Neutrophil (primary cell): Measurements from ENCODE around the gene CYP2S1.

Source experiments
- H3K27ac ChIP-seq: fragments of 200-600 bp; sonication (generic); 2 replicates; pipeline ENCODE4 v1.5.1; 2016; ENCODE audit warnings: mild to moderate bottlenecking, moderate library complexity
- H3K27me3 ChIP-seq: fragments of 200-600 bp; sonication (generic); 2 replicates; pipeline ENCODE4 v1.6.0; 2016; ENCODE audit warnings: mild to moderate bottlenecking
- H3K36me3 ChIP-seq: fragments of 200-600 bp; sonication (generic); 2 replicates; pipeline ENCODE4 v1.5.1; 2017
- H3K4me1 ChIP-seq, 2 experiments: fragments of 200-600 bp in 1 of 2; sonication (generic) in 1 of 2; 1 replicate in 1 of 2; 2 replicates in 1 of 2; pipeline versions ENCODE4 v1.5.1 to v1.6.1; 2013 to 2016; ENCODE audit warnings: low read depth in 1 of 2, low read length in 1 of 2, mild to moderate bottlenecking in 1 of 2, moderate library complexity in 1 of 2; ENCODE audit not compliant: control insufficient read depth in 1 of 2, insufficient read depth in 1 of 2
- H3K4me3 ChIP-seq, 2 experiments: fragments of 200-600 bp in 1 of 2; sonication (generic) in 1 of 2; 1 replicate in 1 of 2; 2 replicates in 1 of 2; pipeline ENCODE4 v1.5.1; 2013 to 2016; ENCODE audit warnings: low read depth in 1 of 2, low read length in 1 of 2, mild to moderate bottlenecking in 1 of 2, moderate library complexity in 1 of 2
- H3K9me3 ChIP-seq: fragments of 200-600 bp; sonication (generic); 2 replicates; pipeline ENCODE4 v1.5.1; 2016
- CTCF ChIP-seq: fragments of 200-600 bp; sonication (generic); IDR thresholded peaks from 2 replicates; pipeline ENCODE4 v1.5.1; 2016; ENCODE audit warnings: antibody characterized with exemption

The CYP2S1 gene

GRCh38 chr19:41214161-41214560 lies 21.1 kb downstream of the CYP2S1 start:
- H3K27ac ChIP-seq = no peak overlapping the region
- peaks cover 16% of the 10 kb centered on the region for H3K27me3 ChIP-seq
- H3K4me3 ChIP-seq = no peak overlapping the region
- no peak for TF ChIP-seq CTCF
- H3K4me1 ChIP-seq = no peaks in the 10 kb centered on the region
- H3K36me3 ChIP-seq = no peaks in the 10 kb centered on the region
- no peaks in the 10 kb centered on the region for H3K9me3 ChIP-seq

DNA sequence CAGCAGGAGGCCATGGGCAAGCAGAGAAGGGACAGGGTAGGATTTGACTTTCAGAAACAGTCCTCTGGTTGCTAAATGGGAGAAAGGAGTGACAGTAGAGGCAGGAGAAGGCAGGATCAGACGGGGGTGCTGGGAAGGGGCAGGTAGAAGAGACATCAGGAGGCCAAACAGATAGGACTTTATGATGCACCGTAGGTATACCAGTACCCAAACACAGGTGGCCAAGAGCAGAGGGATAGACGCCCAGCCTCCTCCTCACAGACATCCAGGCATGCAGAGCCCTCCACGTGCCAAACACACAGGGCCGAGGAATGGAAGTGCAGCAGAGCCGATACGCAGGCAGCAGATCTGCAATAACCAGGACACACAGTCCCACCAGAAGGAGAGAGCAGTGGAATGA lies 24.7 kb downstream of the CYP2S1 start:
- no peak for TF ChIP-seq CTCF
- no peak overlapping the region for H3K27ac ChIP-seq
- no peaks in the 10 kb centered on the region for H3K36me3 ChIP-seq
- no peak overlapping the region for H3K4me3 ChIP-seq
- H3K9me3 ChIP-seq = no peaks in the 10 kb centered on the region
- no peaks in the 10 kb centered on the region for H3K4me1 ChIP-seq
- H3K27me3 ChIP-seq = peaks cover 43% of the 10 kb centered on the region

DNA sequence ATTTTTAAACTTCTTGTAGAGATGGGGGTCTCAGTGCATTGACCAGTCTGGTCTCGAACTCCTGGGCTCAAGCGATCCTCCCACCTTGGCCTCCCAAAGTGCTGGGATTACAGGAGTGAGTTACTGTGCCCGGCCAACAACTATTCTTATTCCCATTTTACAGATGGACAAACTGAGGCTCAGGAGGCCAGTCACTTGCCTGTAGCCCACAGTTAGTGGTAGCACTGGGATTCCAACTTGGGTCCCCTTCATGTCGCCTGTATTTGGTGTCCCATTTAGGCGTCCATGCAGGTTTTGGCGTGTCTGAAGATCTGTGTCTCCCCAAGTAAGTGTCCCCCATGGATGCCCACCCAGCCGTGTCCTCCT lies 25.2 kb downstream of the CYP2S1 start:
- Histone ChIP-seq H3K4me3 (no peak overlapping the region), H3K27ac (no peak overlapping the region)
- TF ChIP-seq CTCF = no peak

GRCh38 chr19:41218615-41219507 lies 25.8 kb downstream of the CYP2S1 start, which contains the start of gene AXL:
Gene AXL, plus strand, starts transcription at chr19:41219223. Its CDS starts 170 bp downstream, at chr19:41219393.
- no peak within 1 kb of the TSS for H3K27ac ChIP-seq
- peaks cover 50% of the 10 kb centered on the region for H3K27me3 ChIP-seq
- no peaks in the 10 kb centered on the region for H3K36me3 ChIP-seq
- H3K9me3 ChIP-seq = no peaks in the 10 kb centered on the region
- H3K4me3 ChIP-seq = no peak within 1 kb of the TSS
- H3K4me1 ChIP-seq = no peaks in the 10 kb centered on the region
- no peak for TF ChIP-seq CTCF

More for the DNA sequence above, 25.2 kb downstream of the CYP2S1 start:
- Histone ChIP-seq H3K27me3 (peaks cover 44% of the 10 kb centered on the region), H3K4me1 (no peaks in the 10 kb centered on the region), H3K9me3 (no peaks in the 10 kb centered on the region), H3K36me3 (no peaks in the 10 kb centered on the region)

GRCh38 chr19:41219924-41220567 lies 27.0 kb downstream of the CYP2S1 start:
- TF ChIP-seq CTCF = no peak
- H3K4me3 ChIP-seq = no peak overlapping the region
- peaks cover 62% of the 10 kb centered on the region for H3K27me3 ChIP-seq
- H3K4me1 ChIP-seq = no peaks in the 10 kb centered on the region
- no peaks in the 10 kb centered on the region for H3K36me3 ChIP-seq
- no peak overlapping the region for H3K27ac ChIP-seq
- H3K9me3 ChIP-seq = no peaks in the 10 kb centered on the region
